Islet precursor cell (in vitro differentiated cells): ENCODE data around the gene LYSMD4.
"Not testable (repeated sequence)": the region's sequence is repeated elsewhere in the genome, so short reads cannot be mapped to it uniquely, and the experiment has no call there.

Experiments
- DNase-seq: peaks from one replicate; pipeline ENCODE4 v3.0.0-alpha.2; 2018

Gene LYSMD4

DNA sequence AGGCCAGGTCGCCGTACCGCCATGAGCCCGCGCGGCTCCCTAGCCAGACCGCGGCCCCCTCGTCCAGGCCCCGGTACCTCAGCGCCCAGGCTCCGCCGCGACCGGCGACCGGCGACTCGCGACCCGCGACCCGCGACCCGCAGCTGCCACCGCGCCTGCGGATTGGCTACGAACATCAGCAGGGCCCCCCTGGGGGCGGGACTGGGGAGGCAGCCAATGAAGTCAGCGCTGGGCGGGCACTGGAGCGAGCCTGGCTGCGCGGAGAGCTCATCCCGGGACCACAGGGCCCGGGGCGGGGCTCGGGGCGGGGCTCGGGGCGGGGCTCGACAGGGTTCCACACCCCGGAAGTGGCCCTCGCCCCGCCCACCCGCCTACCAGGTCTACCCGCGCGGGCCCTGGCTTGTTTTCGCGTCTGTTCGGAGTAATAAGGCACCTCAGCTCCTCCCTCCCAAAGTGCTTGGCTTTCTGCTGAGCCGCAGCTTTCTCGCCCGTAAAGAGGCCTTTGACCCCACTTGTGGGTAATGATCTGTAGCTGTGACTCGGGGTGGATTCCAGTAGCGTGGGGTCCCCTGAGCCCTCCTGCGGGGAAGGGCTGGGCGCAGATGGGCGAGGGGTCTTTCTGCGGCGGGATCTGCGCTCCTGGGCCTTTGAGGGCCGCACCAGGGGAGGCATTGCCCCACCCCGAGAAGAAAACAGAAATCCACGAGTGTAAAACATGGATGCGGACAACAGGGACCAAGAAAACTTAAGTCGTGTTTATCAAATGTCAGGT, at the start of gene LYSMD4:
TSS of gene LYSMD4 (minus strand) at position 170 of the 772 bp plus-strand sequence. CDS start 1,438 bp downstream, outside the sequence.
- peak; percentile 98 for DNase-seq

DNA sequence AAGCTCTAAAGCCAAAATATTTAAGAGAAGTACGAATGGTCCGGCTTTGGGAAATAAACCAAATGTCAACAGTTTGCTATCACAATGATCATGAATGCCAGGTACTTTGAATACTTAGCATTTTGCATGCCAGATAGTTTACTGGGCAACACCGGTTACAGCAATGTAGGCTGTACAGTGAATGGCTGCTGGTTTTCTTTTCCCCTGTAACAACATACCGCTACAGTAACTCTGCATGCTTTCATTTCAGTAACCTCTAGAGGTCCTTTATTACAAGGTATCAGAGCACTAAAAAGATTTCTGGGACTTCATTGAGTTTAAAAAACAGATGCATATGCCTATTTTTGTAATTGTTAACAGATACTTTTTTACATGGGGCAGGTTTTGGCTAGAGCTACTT, 48.8 kb upstream of the LYSMD4 start:
- not testable (repeated sequence) for DNase-seq

DNA sequence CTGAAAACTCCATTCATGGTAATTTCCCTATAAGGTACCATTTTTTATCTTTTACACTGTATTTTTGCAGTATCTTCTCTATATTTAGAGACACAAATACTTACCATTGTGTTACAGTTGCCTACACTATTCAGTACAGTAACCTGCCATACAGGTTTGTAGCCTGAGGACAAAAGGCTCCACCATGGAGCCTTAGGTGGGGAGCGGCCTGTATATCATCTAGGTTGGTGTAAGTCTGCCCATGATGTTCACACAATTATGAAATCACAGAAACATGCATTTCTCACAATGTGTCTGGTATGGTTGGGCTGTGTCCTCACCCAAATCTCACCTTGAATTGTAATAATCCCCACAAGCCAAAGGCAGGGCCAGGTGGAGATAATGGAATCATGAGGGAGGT, 43.9 kb upstream of the LYSMD4 start:
- DNase-seq: no peak

DNA sequence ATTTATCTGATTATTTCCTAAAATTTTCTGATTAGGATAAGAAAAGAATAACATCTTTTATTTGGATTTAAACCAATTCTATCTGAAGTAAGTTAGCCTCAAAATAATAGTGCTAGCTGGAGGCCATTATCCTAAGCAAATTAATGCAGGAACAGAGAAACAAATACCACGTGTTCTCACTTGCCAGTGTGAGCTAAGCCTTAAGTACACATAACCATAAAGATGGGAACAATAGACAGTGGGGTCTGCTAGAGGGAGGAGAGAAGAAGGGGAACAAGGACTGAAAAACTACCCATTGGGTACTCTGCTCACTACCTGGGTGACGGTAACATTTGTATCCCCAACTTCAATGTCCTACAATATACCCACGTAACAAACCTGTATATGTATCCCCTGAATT, 31.3 kb upstream of the LYSMD4 start:
- DNase-seq: no peak

DNA sequence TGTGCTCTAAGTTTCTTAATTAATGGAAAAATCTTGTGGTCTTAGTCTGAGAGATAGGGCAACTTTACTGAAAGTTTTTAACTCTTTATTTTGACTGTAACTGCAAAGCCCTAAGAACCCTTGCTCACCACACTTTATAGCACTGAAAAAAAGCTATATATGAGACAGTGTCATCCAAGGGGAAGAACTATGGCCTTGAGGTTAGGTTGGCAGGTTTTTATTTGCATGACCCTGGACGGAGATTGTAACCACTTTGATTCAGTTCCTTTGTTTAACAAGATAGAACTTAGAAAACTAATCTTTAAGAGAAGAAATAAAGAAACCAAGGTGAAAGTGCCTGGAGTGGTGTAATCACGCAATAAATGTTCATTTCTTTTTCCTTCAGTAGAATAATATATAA, 30.6 kb upstream of the LYSMD4 start:
- no peak for DNase-seq

DNA sequence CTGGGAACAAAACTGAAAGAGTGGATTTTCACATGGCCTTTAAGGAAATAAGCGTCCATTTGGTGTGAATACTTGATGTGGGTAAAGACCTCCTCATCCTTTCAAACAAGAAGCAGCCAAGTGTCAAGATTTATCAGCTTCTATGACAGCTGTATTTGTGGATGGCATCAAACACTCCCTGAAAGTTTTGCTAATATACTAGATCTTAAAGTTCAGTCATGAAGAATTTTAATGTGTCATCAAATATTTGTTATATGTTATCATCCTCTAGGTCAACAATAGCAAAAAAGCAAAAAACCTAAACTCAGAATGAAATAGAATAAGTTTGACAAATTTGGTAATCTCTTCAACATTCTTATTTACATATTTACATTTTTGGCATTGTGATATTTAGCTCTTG, 29.1 kb upstream of the LYSMD4 start:
- no peak for DNase-seq

DNA sequence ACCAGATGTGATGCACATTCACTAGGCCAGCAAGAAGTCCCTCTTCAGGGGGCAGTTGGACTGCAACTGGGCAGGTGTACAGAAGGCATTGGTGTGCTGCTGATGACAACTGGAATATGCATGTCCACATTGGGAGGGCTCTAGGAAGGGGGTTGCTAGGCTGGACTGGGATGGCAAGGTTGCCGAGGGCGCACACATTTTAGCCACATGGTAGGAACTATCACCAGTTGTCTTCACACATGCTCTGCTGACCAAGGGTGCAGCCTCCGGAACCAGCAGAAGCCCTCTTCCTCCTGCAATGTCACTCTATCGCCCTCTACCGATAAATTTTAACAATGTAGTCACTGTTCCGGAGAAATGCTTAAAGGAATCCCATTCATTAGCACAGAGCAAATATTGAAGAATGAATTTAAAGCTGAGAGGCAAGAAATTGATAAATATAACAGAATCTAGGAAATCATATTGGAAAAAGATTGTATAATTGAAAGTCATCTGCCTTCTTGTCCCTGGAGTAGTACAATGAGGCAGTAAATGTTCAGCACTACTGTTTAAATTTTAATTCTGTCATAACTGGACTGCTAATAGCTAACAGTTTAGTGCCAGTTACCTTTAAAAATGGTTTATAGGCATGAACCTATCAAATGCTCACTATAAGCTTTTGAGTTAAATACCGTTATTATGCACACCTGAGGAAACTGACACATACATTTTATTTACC, 22.6 kb upstream of the LYSMD4 start:
- no peak for DNase-seq

DNA sequence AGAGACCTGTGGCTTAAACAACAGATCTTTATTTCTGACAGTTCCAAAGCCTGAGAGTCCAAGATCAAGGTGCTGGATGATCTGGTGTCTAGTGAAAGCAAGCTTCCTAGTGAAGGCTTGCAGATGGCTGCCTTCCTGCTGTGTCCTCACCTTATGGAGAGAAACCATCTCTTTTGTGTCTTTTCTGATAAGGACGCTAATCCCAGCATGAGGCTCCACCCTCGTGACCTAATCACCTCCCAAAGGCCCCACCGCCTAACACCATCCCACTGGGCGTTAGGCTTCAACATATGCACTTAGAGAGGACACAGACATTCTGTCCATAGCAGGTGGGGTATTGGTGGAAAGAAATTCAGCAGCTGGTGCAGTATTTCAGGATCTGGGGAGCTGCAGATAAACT, 19.8 kb upstream of the LYSMD4 start:
- no peak for DNase-seq

DNA sequence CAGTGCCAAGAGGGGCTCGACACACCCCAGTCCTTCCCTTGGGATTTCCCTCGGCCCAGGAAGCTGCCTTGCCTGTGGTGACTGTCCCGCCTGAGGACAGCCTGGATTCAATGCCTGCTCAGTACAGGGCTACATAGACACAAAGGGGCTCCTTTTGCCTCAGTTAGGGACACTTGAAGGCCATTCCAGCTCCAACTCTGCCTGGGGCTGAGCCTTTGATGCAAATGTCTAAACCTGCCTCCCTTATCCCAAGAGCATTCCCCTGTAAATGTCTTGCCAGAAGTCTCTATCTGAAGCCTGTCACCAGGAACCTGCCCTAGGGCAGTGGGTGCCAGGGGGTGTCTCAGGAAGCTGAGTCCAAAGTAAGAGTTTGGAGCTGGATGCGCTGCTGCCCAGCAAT, 19.3 kb upstream of the LYSMD4 start:
- no peak for DNase-seq

DNA sequence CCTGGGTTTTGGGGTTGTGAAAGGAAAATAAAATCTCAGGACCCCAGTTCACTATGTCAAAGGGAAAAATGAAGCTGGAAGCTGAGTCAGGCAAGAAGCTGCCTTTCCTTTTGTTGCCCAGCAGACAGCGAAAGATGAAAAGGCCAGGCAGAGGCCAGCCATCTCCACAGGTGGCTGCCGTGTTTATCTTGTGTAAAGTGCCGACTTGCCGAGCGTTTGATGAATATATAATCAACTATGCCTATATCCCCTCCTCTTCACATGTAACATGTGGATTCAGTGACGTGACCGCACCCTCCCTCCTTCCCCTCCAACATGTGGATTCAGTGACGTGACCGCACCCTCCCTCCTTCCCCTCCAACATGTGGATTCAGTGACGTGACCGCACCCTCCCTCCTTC, 17.1 kb upstream of the LYSMD4 start:
- not testable (repeated sequence) for DNase-seq

DNA sequence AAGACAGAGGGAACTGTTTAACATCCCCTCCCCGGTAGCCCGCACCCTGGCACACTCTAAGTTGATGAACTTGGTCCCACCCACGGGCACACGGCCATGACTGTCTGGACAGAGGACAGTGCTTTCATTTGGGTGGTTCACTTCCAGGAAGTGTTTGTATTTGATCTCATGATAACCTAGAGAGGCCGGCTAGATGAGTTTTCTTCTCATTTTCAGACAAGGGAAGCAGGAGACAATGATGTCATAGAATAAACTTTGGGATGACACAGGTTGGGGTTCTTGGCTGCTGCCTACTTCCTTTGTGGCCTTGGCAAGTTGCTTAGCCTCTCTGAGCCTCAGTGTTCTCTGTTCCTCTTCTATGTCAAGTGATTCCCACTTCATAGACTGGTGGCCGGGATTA, 16.1 kb upstream of the LYSMD4 start:
- no peak for DNase-seq

DNA sequence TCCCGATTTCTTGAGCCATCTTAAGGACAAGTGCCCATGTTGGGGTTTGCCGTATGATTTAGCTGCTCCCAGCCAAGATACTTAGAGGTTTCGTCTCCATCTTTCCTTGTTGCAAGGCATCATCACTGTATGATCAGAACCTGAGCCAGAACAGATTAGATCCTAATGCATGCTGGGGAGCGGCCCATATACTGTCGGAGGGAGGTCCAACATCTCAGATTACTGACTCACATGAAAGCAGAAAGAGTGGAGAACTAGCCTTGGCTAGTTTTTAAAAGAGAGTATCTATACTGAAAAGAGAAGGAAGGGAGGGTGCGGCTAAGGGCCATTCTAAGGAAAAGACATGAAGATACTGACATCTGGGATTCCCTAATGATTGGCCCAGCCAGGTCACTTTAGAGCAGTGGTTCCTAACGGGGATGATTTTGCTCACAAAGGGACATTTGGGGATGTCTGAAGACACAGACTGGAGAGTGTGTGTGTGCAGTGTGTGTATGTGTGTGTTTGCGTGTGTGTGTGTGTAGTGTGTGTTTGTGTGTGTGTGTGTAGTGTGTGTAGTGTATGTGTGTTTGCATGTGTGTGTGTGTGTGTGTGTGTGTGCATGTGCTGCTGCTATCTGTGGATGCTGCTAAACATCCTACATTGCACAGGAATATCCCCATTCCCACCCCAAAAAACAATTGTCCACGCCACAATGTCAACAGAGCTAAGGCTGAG, 12.3 kb upstream of the LYSMD4 start:
- DNase-seq: no peak

DNA sequence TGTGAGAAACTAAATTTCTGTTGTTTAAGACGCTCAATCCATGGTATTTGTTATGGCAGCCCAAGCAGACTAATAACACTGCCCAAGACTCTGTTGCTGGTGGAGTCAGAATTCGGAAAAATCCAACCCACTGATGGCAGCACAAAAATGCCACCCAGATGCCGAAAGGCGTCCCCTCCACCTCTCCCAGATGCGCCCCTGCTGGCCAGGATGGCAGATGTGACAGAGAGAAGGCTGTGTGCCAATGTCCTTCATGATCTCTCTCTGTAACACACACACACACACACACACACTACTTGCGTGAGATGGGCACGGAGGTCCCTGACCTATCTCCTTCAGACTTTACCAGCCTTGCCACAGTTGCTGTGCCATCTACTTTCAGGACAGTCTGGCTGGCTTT, 10.9 kb upstream of the LYSMD4 start:
- no peak for DNase-seq

DNA sequence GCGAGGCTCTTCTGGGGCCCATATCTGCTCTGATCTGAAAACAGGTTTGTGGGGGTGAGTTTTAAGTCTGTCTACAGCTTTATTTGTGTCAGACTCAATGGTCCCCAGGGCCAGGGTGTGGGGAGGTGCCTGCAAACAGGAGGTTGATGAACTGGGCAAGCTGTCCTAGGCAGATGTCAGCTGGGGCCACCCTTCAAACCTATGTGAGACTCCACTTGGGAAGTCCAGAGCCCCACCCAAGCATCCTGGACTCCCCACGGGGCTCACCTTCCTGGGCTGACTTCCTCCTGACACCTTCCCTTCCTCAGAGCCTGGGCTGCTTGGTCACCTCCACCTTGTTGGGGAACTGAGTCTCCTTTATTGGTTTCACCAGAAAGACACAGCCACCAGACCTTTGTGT, 8.6 kb upstream of the LYSMD4 start:
- DNase-seq: no peak

DNA sequence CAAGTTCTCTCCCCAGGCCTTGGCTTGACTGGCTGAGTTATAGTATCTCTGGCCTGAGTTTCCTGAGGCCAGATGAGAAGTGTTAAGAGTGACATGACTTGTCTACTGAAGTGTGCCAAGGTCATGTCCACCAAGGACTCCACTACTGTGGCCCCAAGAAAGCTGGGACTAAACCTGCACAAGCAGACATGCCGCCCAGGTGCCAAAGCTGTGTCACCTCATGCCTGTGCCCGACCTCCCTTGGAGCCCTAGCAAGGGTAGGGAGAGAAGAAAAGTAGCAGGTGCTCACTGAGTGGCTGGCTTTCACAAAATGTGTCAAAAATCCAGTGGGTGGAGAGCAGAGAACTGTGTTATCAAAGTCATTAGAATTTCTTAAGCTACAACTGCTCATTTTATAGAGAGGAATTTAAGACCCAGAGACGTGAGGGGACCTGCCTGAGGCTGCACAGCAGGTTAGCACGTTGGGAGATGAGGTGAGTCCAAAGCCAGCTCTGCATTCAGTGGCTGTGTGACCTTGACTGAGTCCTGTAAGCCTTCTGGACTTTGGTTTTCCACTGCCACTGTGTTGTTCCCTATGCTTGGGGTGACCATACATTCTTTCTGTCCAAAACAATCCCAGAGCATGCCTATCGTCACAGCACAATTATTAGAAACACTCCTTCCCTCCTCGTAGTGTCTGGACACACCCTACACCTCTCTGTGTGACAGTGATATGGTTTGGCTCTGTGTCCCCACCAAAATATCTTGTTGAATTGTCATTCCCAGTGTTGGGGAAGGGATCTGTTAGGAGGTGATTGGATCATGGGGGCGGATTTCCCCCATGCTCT, 5.0 kb upstream of the LYSMD4 start:
- peak; percentile 24 for DNase-seq

DNA sequence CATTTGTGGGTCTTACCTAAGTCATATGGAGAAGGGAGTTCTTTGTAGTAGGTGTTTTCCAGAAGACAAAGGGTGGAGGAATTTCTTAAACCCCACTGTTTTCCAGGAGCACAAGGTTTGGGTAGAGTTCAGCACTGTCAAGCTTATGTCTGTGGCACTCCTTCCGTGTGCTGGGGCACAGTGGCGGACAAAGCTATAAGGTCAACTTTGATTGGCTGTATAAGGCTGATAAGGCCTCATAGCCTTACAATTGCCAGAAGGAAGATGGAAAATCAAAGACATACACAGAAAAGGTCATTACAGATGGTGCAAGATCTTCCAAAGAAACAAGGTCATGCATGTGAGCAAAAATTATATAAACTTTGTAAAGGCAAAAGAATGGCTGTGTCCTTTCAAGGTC, 3.5 kb upstream of the LYSMD4 start:
- DNase-seq: peak; percentile 16

DNA sequence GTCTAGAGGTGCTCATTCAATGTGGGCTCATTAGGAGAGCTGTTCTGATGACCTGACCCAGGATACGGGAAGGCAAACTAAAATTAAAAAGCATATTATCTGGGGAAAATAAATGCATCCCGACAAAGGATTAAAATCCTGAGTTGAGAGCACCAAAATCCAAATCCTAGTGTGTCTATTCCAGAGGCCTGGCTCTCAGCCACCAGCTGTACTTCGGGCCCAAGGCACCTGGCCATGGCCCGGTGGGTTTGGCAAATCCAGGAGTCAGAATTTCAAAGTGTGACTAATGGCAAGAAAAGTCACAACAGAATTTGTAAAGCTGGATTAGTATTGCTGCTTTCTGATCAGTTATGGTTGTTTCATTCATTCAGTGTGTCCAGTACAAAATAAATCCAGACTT, 2.6 kb upstream of the LYSMD4 start:
- DNase-seq: no peak

DNA sequence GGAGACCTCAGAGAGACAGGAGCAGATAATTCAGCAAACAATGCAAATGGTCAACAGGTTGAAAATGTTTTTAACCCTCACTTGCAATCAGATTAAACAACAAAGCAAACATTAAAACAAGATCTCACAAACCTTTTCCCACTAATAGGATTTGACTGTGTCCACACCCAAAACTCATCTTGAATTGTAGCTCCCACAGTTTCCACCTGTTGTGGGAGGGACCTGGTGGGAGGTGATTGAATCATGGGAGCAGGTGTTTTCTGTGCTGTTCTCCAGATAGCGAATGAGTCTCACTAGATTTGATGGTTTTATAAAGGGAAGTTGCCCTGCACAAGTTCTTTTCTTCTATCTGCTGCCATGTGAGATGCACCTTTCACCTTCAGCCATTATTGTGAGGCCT, 1.3 kb upstream of the LYSMD4 start:
- peak; percentile 4 for DNase-seq

DNA sequence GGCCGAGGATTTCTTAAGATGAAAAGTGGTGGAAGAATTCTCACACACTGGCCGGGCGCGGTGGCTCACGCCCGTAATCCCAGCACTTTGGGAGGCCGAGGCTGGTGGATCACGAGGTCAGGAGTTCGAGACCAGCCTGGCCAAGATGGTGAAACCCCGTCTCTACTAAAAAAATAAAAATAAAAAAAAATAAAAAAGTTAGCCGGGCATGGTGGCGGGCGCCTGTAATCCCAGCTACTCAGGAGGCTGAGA, 729 bp upstream of the LYSMD4 start:
- not testable (repeated sequence) for DNase-seq

DNA sequence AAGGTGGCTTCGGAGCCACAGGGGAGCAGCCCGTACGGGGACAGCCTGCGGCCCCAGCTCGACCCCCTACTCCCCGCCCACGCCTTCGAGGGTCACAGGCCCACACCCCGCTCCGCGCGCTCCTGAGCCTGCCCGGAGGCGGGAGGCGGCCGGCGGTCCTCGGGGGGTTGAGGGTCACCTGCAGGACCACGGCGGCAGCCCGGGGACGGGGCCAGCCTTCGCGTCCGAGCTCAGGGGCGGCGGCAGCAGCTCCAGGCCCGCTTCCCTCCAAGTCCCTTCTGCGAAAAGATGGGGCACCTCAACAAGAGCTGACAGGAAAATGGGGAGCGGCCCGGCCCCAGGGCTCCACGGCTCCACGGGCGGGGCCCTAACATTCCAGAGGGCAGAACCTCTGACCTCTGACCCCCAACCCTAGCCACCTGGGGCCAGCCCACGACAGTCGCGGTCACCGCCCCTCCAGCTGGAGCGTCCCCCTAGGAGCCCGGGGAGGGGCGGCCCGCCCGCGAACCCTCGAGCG, 428 bp downstream of the LYSMD4 start:
- peak; percentile 63 for DNase-seq

DNA sequence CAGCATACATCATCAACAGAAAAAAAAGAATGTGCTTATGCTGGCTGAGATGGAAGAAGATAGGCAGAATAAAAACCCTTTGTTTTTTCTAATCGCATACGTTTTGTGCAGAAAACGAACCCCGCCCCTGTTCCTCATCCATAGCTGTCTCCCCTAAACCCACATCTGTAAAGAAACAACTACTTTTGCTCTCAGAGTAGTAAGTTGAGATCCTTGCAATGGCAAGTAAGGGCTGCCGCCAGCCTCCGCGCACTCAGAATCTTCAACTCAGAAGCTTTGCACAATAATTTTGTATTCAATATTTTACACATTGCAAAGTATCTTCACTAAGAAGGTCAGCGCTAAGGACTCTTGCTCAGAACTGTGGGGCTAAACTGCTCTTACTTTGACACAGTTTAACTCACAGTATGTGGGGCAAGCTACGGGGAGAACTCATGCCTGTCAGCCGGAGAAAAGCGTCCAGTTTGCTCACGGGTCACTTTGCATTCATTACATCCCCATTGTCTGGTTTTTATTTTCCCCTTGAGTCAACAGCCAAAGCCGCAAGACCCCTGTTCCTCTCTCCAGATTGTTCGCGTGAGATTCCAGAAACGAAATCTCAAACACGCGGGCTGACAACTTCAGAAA, 1.0 kb downstream of the LYSMD4 start:
- DNase-seq: no peak

DNA sequence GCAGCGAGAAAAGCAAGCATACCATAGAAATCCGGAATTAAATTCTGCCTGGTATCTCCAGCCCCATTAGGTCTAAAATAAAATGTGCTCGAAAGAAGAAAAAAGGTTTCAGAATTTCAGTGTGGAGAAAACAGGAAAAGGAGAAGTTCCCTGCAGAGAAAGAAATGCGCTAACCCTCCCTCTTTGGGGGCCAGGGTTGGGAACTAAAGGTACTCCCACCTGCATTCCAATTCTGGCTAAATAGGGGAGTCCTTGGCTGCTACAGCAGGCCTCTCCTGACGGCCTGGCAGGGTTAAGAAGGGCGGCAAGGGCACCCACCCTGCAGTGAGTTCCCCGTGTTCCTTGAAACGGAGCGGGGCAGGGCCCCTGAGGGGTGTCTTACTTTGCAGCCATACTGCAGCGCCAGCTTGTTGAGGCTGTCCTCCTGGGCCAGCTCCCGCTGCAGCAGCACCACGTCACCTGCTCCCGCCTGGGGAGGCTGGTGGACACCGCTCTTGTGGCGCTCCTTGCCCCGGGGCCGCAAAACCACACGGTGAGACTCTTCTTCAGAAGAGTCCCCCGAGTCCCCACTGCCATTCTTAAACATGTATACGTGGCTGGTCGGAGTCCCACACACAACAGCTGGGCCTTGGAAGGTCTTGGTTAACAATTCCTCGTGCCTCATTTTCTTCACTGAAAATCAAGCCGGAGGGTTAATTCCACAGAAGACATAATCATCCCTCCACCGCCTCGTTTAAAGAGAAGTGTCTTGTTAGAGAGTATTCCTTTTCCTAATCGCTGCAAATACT, 1.7 kb downstream of the LYSMD4 start:
- DNase-seq: peak; percentile 76
